NCI-H774 (cell line): ENCODE measurements around the gene SEC14L2.
"Not testable (repeated sequence)": the region's sequence is repeated elsewhere in the genome, so short reads cannot be mapped to it uniquely, and the experiment has no call there.

ENCODE experiments used
- DNase-seq: peaks from one replicate; lab custom pipeline; 2025; lab: John Stamatoyannopoulos, UW

The SEC14L2 gene

GRCh38 chr22:30455075-30455840 lies 58.4 kb downstream of the SEC14L2 start:
- DNase-seq: no peak

DNA sequence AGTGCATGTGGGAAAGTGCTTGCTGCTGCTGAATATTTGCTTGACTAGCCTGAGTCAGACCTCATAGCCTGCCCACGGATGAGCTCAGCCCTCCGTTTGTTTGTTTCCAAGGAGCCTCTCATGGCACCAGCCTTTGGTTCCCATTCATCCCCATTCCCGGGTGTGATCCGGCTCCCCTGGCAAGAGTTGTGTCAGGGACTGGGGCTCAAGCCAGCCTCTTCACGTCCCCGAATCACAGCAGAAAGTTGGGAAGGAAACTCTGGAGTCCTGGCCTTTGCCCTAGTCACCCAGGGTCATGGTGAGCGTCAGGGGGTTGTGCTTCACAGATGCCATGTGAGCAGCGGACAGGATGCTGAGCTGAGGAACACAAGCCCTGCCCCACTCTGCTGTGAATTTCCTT lies 61.2 kb downstream of the SEC14L2 start:
- DNase-seq: no peak

GRCh38 chr22:30459181-30460052 lies 62.6 kb downstream of the SEC14L2 start:
- DNase-seq: no peak

GRCh38 chr22:30460147-30460546 lies 63.3 kb downstream of the SEC14L2 start:
- DNase-seq: peak; percentile 29

- not testable (repeated sequence) for DNase-seq
These were observed 63.7 kb downstream of the SEC14L2 start for GRCh38 chr22:30460555-30460954.

DNA sequence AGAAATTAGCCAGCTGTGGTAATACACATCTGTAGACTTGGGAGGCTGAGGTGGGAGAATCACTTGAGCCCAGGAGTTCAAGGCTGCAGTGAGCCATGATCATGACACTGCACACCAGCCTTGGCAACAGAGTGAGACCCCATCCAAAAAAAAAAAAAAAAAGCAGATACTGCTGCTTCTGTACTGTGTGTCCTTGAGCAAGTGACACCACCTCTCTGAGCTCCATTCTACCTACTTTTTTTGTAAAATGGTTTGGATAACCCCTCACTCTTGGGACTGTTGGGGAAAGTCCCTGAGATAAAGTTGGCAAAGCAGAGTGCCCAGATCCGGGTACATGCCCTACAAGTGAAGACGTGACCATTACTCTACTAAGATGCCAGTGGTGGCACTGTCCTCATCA lies 72.3 kb downstream of the SEC14L2 start:
- DNase-seq: no peak

DNA sequence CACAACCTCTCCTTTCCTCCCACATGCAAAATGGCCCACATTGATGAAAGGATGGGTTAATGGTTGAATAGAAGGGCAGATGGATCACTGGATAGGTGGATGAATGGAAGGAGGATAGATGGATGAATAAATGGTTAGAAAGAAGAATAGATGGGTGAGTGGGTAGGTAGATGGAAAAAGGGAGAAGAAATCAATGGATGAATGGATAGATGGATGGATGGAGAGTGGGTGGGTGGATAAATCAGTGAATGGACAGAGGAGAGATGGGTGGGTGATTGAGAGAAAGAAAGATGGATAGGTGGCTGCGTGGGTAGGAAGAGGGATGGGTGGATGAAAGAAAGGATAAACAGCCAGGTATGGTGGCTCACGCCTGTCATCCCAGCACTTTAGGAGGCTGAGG lies 73.8 kb downstream of the SEC14L2 start:
- no peak for DNase-seq

- DNase-seq: no peak
These were observed 74.9 kb downstream of the SEC14L2 start, which contains the start of gene SEC14L3 for GRCh38 chr22:30471616-30472318. TSS of gene SEC14L3 (minus strand) at chr22:30472017. CDS start at chr22:30471958, 59 bp downstream.

GRCh38 chr22:30472994-30473720 lies 76.3 kb downstream of the SEC14L2 start:
- DNase-seq: no peak

GRCh38 chr22:30474121-30474520 lies 77.3 kb downstream of the SEC14L2 start:
- no peak for DNase-seq
